HK-2 (cell line): ENCODE measurements around the gene FNDC3A.
"Not testable (repeated sequence)": the region's sequence is repeated elsewhere in the genome, so short reads cannot be mapped to it uniquely, and the experiment has no call there.

ENCODE experiments used
- DNase-seq: peaks from one replicate; pipeline ENCODE4 v3.0.0-alpha.2; 2018; ENCODE audit not compliant: unreplicated experiment

The FNDC3A gene

GRCh38 chr13:49030213-49030612, 54.5 kb downstream of the FNDC3A start:
- no peak for DNase-seq

- no peak for DNase-seq
Measured at GRCh38 chr13:49040872-49041271, 65.2 kb downstream of the FNDC3A start.

GRCh38 chr13:49042476-49042875, 66.8 kb downstream of the FNDC3A start:
- no peak for DNase-seq

- DNase-seq = no peak
Measured at GRCh38 chr13:49044008-49044407, 68.3 kb downstream of the FNDC3A start.

- DNase-seq = no peak
Measured at GRCh38 chr13:49044836-49045235, 69.1 kb downstream of the FNDC3A start.

- DNase-seq = no peak
Measured at GRCh38 chr13:49046002-49046401, 70.3 kb downstream of the FNDC3A start.

GRCh38 chr13:49046519-49046918, 70.8 kb downstream of the FNDC3A start:
- DNase-seq = no peak

GRCh38 chr13:49052813-49053212, 77.1 kb downstream of the FNDC3A start:
- no peak for DNase-seq

- DNase-seq = no peak
Measured at GRCh38 chr13:49053215-49053614, 77.5 kb downstream of the FNDC3A start.

GRCh38 chr13:49053906-49054305, 78.2 kb downstream of the FNDC3A start:
- no peak for DNase-seq

GRCh38 chr13:49055021-49055420, 79.3 kb downstream of the FNDC3A start:
- no peak for DNase-seq

GRCh38 chr13:49057176-49057575, 81.5 kb downstream of the FNDC3A start:
- no peak for DNase-seq

GRCh38 chr13:49058761-49059160, 83.0 kb downstream of the FNDC3A start:
- no peak for DNase-seq

- no peak for DNase-seq
Measured at GRCh38 chr13:49060678-49061387, 85.1 kb downstream of the FNDC3A start.

GRCh38 chr13:49061388-49061752, 85.7 kb downstream of the FNDC3A start:
- not testable (repeated sequence) for DNase-seq

- DNase-seq = no peak
Measured at GRCh38 chr13:49062297-49062896, 86.7 kb downstream of the FNDC3A start.

GRCh38 chr13:49063011-49063410, 87.3 kb downstream of the FNDC3A start:
- DNase-seq = no peak

GRCh38 chr13:49063497-49063896, 87.8 kb downstream of the FNDC3A start:
- DNase-seq = no peak

GRCh38 chr13:49064476-49064875, 88.8 kb downstream of the FNDC3A start:
- no peak for DNase-seq

GRCh38 chr13:49066856-49067255, 91.1 kb downstream of the FNDC3A start:
- no peak for DNase-seq

GRCh38 chr13:49068498-49068897, 92.8 kb downstream of the FNDC3A start:
- not testable (repeated sequence) for DNase-seq

- not testable (repeated sequence) for DNase-seq
Measured at GRCh38 chr13:49070021-49070420, 94.3 kb downstream of the FNDC3A start.

GRCh38 chr13:49071341-49071937, 95.7 kb downstream of the FNDC3A start:
- DNase-seq = no peak
